HUES64 (cell line): ENCODE data around the gene EDIL3.
"Not testable (repeated sequence)": the region's sequence is repeated elsewhere in the genome, so short reads cannot be mapped to it uniquely, and the experiment has no call there.

Source experiments
- H3K27ac ChIP-seq: 2 replicates; pipeline ENCODE4 v1.7.0; 2013; ENCODE audit warnings: low read depth, low read length, inconsistent platforms
- H3K27me3 ChIP-seq: 2 replicates; pipeline ENCODE4 v1.6.1; 2013; ENCODE audit warnings: mild to moderate bottlenecking, low read length; ENCODE audit not compliant: insufficient read depth
- H3K36me3 ChIP-seq: 2 replicates; pipeline ENCODE4 v1.6.1; 2013; ENCODE audit warnings: mild to moderate bottlenecking, low read length; ENCODE audit not compliant: insufficient read depth
- H3K4me1 ChIP-seq: 2 replicates; pipeline ENCODE4 v1.6.1; 2013; ENCODE audit warnings: mild to moderate bottlenecking, low read length, moderate library complexity; ENCODE audit not compliant: insufficient read depth
- H3K4me3 ChIP-seq: 2 replicates; pipeline ENCODE4 v1.5.1; 2013; ENCODE audit warnings: mild to moderate bottlenecking, low read length, moderate library complexity
- H3K9ac ChIP-seq: 2 replicates; pipeline ENCODE4 v1.6.1; 2013; ENCODE audit warnings: mild to moderate bottlenecking, low read depth, low read length
- H3K9me3 ChIP-seq: 2 replicates; pipeline ENCODE4 v1.6.1; 2013; ENCODE audit warnings: low read depth, low read length; ENCODE audit not compliant: insufficient read depth
- WGBS: fragments of 150-250, 120-280 bp; methylation state at CpG from one replicate; pipeline ENCODE4 v1.1.7; 2013; ENCODE audit warnings: missing lambda C conversion rate; 5-methylcytosine and 5-hydroxymethylcytosine counted together

The EDIL3 gene

DNA sequence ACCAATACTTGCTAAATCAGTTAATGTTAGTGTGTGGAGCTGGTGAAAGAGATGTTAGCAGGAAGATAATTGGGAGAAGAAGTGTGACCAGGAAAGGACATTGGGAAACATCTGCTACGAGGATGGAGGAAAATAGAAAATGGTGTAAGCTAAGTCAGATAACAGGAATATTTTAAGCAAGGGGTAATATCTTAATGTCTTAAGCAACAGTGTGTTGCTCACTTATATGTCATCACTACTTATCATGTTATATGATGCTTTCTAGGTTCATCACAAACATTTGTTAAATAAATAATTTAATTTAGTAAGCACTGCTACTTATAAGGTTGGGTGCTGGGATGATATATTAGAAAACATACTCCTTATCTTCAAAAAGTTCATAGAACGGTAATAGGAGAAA, 326.1 kb downstream of the EDIL3 start:
- H3K9me3 ChIP-seq, result no peaks in the 10 kb centered on the region
- no peak overlapping the region for H3K9ac ChIP-seq
- peaks cover 12% of the 10 kb centered on the region for H3K36me3 ChIP-seq
- no peaks in the 10 kb centered on the region for H3K27me3 ChIP-seq
- WGBS, result 0% methylated on average over 1 of the region's 2 CpGs
- no peak overlapping the region for H3K27ac ChIP-seq
- no peak overlapping the region for H3K4me3 ChIP-seq
- no peaks in the 10 kb centered on the region for H3K4me1 ChIP-seq

DNA sequence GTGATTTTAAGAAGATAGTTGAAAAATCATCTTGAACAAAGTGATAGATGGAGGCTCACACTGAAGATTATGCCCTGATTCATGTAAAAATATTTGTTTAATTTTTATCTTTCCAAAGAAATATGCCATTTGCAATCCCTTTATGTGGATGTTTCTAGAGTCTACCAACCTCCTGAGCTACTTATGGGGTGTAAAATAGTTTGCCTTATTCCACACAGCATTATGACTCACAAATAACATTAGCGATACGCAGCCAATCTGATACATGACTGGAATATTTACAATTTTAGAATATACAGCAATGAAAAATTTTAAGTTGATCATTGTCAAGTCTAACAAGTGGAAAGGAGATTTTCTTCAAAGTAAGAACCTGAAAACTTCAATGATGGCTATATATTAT, 327.5 kb downstream of the EDIL3 start:
- no peak overlapping the region for H3K27ac ChIP-seq
- H3K36me3 ChIP-seq, result peaks cover 8% of the 10 kb centered on the region
- H3K4me1 ChIP-seq, result no peaks in the 10 kb centered on the region
- H3K9ac ChIP-seq, result no peak overlapping the region
- 100% methylated on average over 2 of the region's 2 CpGs for WGBS
- no peak overlapping the region for H3K4me3 ChIP-seq
- no peaks in the 10 kb centered on the region for H3K9me3 ChIP-seq
- H3K27me3 ChIP-seq, result no peaks in the 10 kb centered on the region

DNA sequence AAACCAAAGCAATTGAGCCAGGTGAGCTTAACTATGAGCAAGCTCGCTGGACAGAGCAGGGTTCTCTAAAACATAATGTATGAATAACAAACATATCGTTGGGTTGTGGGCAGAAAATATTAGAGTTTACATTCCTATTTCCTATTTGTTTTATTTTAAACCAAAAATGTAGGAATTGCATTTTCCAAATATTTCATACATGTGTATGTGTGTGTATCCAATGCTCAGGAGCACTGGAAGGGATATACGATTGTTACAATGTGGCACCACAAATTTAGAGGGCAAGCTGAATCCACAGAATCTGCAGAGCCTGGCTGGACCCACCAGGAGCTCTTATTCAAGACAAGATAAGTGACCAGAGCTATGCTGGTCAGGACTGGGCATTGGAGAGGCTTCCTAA, 338.7 kb downstream of the EDIL3 start:
- H3K9me3 ChIP-seq, result peaks cover 4% of the 10 kb centered on the region; the same call in 1 of the 2 replicates
- H3K4me1 ChIP-seq, result no peaks in the 10 kb centered on the region
- H3K4me3 ChIP-seq, result no peak overlapping the region
- H3K36me3 ChIP-seq, result no peaks in the 10 kb centered on the region
- no peak overlapping the region for H3K27ac ChIP-seq
- H3K27me3 ChIP-seq, result no peaks in the 10 kb centered on the region
- WGBS, result 97% methylated on average over 2 of the region's 3 CpGs
- H3K9ac ChIP-seq, result no peak overlapping the region

DNA sequence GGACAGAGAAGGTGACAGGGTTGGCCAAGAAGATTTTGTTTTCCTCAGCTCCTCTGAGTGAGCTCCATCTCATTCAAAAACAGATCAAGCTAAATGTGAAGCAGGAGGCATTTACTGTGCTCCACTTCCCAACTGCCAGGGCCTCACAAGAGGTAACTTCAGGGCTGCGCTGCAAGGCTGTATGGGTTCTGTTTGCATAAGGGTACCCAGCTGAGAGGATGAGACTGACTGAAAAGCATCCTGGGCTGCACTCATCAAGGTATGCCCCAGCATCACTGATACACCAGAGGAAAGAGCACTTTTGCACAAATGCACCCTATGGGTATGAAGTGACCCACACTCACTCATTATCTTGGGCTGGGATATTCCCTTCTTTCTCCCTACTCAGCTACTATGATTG, 347.8 kb downstream of the EDIL3 start:
- H3K9me3 ChIP-seq, result no peaks in the 10 kb centered on the region
- H3K4me3 ChIP-seq, result no peak overlapping the region
- H3K27ac ChIP-seq, result no peak overlapping the region
- no peak overlapping the region for H3K9ac ChIP-seq
- H3K4me1 ChIP-seq, result peaks cover 24% of the 10 kb centered on the region; the same call in 1 of the 2 replicates
- no peaks in the 10 kb centered on the region for H3K36me3 ChIP-seq
- no peaks in the 10 kb centered on the region for H3K27me3 ChIP-seq
- WGBS, result 65% methylated on average over 1 of the region's 1 CpG

DNA sequence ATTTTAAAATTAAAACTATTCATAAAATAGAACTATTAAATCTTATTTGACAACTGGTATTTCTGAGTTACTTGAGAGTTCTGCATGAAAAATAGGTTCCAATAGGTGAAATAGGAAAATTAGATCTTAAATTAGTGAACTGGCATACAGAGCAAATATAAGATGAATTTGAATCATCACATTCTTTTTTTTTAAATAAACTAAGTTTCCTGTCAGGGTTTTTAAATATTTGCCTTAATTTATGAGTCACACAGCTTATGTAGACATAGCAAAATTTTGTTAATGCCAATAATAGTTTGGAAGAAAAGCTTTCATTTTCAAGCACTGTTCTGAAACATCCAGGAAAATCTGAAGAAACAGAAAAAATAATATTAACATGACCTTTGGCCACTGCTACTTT, 352.4 kb downstream of the EDIL3 start:
- H3K9ac ChIP-seq, result no peak overlapping the region
- peaks cover 7% of the 10 kb centered on the region; the same call in 1 of the 2 replicates for H3K4me1 ChIP-seq
- H3K27ac ChIP-seq, result no peak overlapping the region
- no peaks in the 10 kb centered on the region for H3K36me3 ChIP-seq
- H3K27me3 ChIP-seq, result no peaks in the 10 kb centered on the region
- no peaks in the 10 kb centered on the region for H3K9me3 ChIP-seq
- H3K4me3 ChIP-seq, result no peak overlapping the region

DNA sequence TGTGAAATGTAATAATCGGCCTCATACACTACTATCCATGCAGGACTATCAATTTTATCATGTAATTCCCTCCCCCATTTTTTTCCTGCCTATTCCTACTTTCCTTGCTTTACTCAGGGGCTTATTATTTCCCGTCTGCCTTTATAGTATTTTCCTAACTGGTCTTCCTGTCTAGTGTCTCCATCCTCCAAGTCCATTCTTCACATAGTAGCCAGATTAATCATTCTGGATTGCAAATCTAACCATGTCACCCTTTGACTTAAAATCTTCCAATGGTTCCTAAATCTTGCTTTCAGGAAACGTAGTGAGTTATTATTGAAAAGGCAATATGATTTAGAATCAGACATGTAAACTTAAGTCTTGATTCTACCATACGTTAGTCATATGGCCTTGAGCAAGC, 356.6 kb downstream of the EDIL3 start:
- WGBS, result 95% methylated on average over 4 of the region's 4 CpGs
- Histone ChIP-seq H3K27me3 (no peaks in the 10 kb centered on the region), H3K9ac (no peak overlapping the region), H3K4me3 (no peak overlapping the region), H3K36me3 (no peaks in the 10 kb centered on the region), H3K9me3 (no peaks in the 10 kb centered on the region), H3K27ac (no peak overlapping the region), H3K4me1 (no peaks in the 10 kb centered on the region)

DNA sequence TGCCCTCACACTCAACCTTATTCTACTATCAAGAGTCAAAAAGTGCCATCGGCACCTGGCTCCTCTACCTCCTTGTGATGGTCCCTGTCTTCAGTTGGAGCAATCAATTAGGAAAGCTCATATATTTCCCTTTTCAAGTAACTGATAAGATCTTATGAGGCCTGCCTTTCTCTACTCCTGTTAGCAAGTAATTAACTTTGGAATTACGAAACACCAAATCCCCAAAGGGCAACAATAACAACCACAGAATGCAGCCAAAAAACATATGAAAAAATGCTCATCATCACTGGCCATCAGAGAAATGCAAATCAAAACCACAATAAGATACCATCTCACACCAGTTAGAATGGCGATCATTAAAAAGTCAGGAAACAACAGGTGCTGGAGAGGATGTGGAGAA, 366.2 kb downstream of the EDIL3 start:
- not testable (repeated sequence) for H3K36me3 ChIP-seq, H3K27ac ChIP-seq, H3K4me1 ChIP-seq, H3K9me3 ChIP-seq, H3K4me3 ChIP-seq, H3K9ac ChIP-seq, H3K27me3 ChIP-seq
- 87% methylated on average over 2 of the region's 3 CpGs for WGBS

DNA sequence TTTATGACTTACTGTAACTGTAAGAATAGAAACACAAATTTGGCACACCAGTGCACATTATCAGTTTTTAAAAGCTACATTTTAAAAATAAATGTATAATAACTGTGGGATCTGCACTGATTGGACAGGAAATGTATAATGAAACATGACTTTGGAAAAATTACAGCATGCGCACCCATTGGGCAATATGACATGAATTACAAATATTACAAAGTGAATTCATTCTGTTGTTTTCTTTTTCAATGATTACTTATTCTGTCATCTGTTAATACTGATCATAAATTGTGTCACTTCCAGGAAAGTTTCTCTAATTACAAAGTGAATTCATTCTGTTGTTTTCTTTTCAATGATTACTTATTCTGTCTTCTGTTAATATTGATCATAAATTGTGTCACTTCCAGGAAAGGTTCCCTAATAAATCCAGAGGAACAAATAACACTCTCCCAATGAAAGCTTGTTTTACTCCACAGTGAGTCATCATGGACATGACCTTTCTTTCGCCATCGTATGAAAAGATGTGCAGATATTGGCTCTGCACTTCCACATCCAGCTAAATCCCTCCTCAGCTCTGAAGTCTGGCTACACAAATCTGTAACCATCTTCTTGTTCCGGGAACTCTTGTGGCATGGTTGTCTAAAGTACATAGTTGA, 367.0 kb downstream of the EDIL3 start:
- 96% methylated on average over 3 of the region's 4 CpGs for WGBS

DNA sequence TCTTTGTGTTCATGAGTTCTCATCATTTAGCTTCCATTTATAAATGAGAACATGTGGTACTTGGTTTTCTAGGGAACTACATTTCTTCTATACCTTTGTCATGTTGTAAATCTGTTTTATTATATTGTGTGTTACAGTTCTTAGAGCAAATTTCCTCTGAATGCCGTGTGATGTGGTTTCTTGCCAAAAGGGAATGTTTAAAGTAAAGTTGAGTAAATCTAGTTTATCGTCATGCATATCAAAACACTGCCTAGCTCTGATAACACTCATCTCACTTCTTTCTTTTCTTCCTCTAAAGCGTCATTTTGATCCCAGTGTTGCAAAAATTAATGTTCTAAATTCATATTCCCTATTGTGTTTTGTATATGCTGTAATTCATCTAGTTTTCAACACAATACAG, 368.6 kb downstream of the EDIL3 start:
- peaks cover 15% of the 10 kb centered on the region for H3K4me1 ChIP-seq
- WGBS, result 94% methylated on average over 3 of the region's 3 CpGs

More for the DNA sequence above, 367.0 kb downstream of the EDIL3 start:
- peaks cover 11% of the 10 kb centered on the region; the same call in 1 of the 2 replicates for H3K4me1 ChIP-seq
- no peaks in the 10 kb centered on the region for H3K27me3 ChIP-seq
- no peaks in the 10 kb centered on the region for H3K9me3 ChIP-seq
- no peak overlapping the region for H3K9ac ChIP-seq
- no peak overlapping the region for H3K4me3 ChIP-seq
- H3K27ac ChIP-seq, result no peak overlapping the region
- H3K36me3 ChIP-seq, result no peaks in the 10 kb centered on the region

DNA sequence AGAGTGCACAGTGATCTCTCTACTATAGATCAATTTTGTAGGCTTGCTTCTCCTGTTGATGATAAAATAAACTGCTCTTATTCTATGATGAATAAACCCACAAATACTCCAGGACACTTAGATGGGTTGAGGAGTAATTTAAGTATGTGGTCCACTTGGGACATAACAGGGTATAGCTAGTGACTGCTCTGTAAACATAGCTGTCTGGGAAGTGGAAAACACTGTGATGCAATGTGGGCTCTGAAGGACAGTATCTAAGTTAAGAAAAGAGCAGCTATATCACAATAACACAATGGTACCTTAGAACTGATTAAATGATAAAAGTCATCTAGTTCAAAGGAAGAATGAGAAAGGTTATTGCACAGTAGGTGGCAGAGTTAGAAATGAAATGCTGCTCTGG, 369.7 kb downstream of the EDIL3 start:
- Histone ChIP-seq H3K27me3 (no peaks in the 10 kb centered on the region), H3K4me1 (peaks cover 15% of the 10 kb centered on the region), H3K27ac (no peak overlapping the region), H3K9ac (no peak overlapping the region), H3K9me3 (no peaks in the 10 kb centered on the region), H3K36me3 (no peaks in the 10 kb centered on the region), H3K4me3 (no peak overlapping the region)

More for the DNA sequence above, 368.6 kb downstream of the EDIL3 start:
- H3K9ac ChIP-seq, result no peak overlapping the region
- no peaks in the 10 kb centered on the region for H3K36me3 ChIP-seq
- H3K27me3 ChIP-seq, result no peaks in the 10 kb centered on the region
- H3K9me3 ChIP-seq, result no peaks in the 10 kb centered on the region
- H3K27ac ChIP-seq, result no peak overlapping the region
- H3K4me3 ChIP-seq, result no peak overlapping the region

DNA sequence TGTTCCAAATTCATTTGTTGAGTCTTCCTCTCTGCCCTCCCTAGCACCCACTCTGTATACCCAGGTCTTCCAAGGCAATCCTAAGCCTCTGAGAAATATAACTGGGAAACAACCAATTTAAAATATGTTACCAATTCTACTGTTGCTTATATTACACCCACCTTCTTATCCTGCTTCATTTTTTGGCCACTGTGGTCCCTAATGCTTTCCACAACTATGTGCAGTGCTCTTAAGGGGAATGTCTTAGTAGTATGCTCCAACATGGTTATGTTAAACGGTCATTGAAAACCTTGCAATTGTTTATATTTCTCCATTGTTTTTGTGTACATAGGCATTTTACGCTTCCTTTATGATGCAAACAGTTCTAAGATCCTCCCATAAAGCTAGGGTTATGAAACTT, 390.9 kb downstream of the EDIL3 start:
- H3K27ac ChIP-seq, result no peak overlapping the region
- H3K27me3 ChIP-seq, result no peaks in the 10 kb centered on the region

More for the DNA sequence above, 390.9 kb downstream of the EDIL3 start:
- 80% methylated on average over 2 of the region's 2 CpGs for WGBS
- Histone ChIP-seq H3K9me3 (no peaks in the 10 kb centered on the region), H3K4me1 (peaks cover 12% of the 10 kb centered on the region), H3K36me3 (no peaks in the 10 kb centered on the region), H3K9ac (no peak overlapping the region), H3K4me3 (no peak overlapping the region)
